ENCODE measurements around the gene GALK1. TPM values are rescaled to one million over a fixed set of nuclear protein-coding genes. Genes with fewer than 3 reads are reported as not detected.

GALK1 gene
- total RNA-seq, 1 experiment from 2014 or later = 23.9 TPM

GRCh38 chr17:75740215-75740614 is 24.8 kb downstream of the GALK1 start:
- Histone ChIP-seq H2AFZ (ENCODE audit: low read length) (no peak overlapping the region), H3K9ac (ENCODE audit: low read length) (no peak overlapping the region), H3K27me3 (ENCODE audit: low read length) (no peaks in the 10 kb centered on the region), H3K27ac (ENCODE audit: low read length) (no peak overlapping the region), H4K20me1 (ENCODE audit: insufficient read depth, low read depth, low read length) (no peaks in the 10 kb centered on the region), H3K4me3 (ENCODE audit: low read length) (no peak overlapping the region), H3K4me1 (ENCODE audit: low read length) (peaks cover 9% of the 10 kb centered on the region), H3K36me3 (ENCODE audit: insufficient read depth, low read length) (no peaks in the 10 kb centered on the region), H3K4me2 (ENCODE audit: low read depth, low read length, poor library complexity, severe bottlenecking) (no peak overlapping the region), H3K79me2 (ENCODE audit: low read length) (no peaks in the 10 kb centered on the region), H3K9me2 (replicated peaks; ENCODE audit: insufficient read depth, low read length) (no peaks in the 10 kb centered on the region), H3K9me3 (ENCODE audit: low read length) (no peaks in the 10 kb centered on the region)
- DNase-seq = no peak

DNA sequence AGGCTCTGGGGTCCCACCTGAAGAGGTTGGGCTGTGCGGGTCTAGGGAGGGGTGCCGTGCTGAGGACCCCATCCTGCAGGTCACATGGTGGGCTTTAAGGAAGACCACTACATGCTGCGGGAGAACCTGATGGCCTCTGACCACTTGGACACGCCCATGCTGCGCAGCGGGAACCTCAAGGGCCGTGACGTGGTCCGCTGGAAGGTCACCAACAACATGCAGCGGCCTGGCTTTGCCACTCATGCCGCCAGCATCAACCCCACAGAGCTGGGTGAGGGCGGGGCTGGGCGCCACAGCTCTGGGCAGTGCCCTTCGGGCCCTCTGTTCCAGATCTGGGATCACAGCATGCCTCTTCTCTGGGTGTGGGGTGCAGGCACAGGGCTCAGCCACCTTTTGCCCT is 25.2 kb downstream of the GALK1 start:
- Histone ChIP-seq H4K20me1 (ENCODE audit: insufficient read depth, low read depth, low read length) (no peaks in the 10 kb centered on the region), H3K79me2 (ENCODE audit: low read length) (no peaks in the 10 kb centered on the region), H3K36me3 (ENCODE audit: insufficient read depth, low read length) (no peaks in the 10 kb centered on the region), H3K9ac (ENCODE audit: low read length) (no peak overlapping the region), H3K4me3 (ENCODE audit: low read length) (no peak overlapping the region), H3K9me2 (replicated peaks; ENCODE audit: insufficient read depth, low read length) (no peaks in the 10 kb centered on the region), H3K9me3 (ENCODE audit: low read length) (no peaks in the 10 kb centered on the region), H2AFZ (ENCODE audit: low read length) (no peak overlapping the region), H3K27me3 (ENCODE audit: low read length) (no peaks in the 10 kb centered on the region), H3K4me2 (ENCODE audit: low read depth, low read length, poor library complexity, severe bottlenecking) (no peak overlapping the region), H3K4me1 (ENCODE audit: low read length) (peaks cover 11% of the 10 kb centered on the region), H3K27ac (ENCODE audit: low read length) (no peak overlapping the region)
- DNase-seq = no peak

GRCh38 chr17:75739174-75739573 is 25.8 kb downstream of the GALK1 start:
- Histone ChIP-seq H3K27ac (ENCODE audit: low read length) (no peak overlapping the region), H3K36me3 (ENCODE audit: insufficient read depth, low read length) (no peaks in the 10 kb centered on the region), H2AFZ (ENCODE audit: low read length) (no peak overlapping the region), H3K27me3 (ENCODE audit: low read length) (no peaks in the 10 kb centered on the region), H3K4me3 (ENCODE audit: low read length) (no peak overlapping the region), H4K20me1 (ENCODE audit: insufficient read depth, low read depth, low read length) (no peaks in the 10 kb centered on the region), H3K4me2 (ENCODE audit: low read depth, low read length, poor library complexity, severe bottlenecking) (no peak overlapping the region), H3K79me2 (ENCODE audit: low read length) (no peaks in the 10 kb centered on the region), H3K9me3 (ENCODE audit: low read length) (no peaks in the 10 kb centered on the region), H3K9ac (ENCODE audit: low read length) (no peak overlapping the region), H3K4me1 (ENCODE audit: low read length) (peaks cover 16% of the 10 kb centered on the region), H3K9me2 (replicated peaks; ENCODE audit: insufficient read depth, low read length) (no peaks in the 10 kb centered on the region)
- DNase-seq = no peak

DNA sequence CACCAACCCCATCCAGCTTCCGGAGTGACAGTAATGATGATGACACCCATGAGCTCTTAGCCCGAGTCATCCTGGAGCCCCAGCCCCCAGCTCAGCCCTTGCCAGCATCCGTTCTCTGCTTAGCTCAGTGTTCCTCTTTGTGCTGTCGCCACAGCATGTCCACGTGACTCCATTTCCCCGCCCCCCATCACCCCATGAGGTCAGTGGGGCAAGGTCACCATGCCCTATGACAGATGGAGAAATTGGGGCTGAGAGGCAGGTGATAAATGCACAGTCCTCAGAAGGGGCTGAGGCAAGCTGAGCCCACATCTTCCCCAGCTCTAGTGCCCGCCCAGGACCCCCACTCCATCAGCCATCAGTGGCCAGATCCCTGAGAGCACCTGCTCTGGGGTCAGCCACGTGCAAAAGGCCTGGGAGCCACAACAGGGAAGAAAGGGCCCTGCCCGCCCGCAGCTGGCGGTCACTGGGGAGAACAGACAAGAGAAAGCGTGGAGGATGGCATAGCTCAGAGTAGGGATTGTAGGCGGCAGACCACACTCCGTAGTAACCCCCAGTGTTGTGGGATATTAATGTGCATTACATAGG is 26.7 kb downstream of the GALK1 start:
- Histone ChIP-seq H4K20me1 (ENCODE audit: insufficient read depth, low read depth, low read length) (no peaks in the 10 kb centered on the region), H3K4me1 (ENCODE audit: low read length) (peaks cover 16% of the 10 kb centered on the region), H2AFZ (ENCODE audit: low read length) (peak overlapping the region; percentile 58; the same call in 1 of the 2 replicates), H3K36me3 (ENCODE audit: insufficient read depth, low read length) (no peaks in the 10 kb centered on the region), H3K27me3 (ENCODE audit: low read length) (no peaks in the 10 kb centered on the region), H3K4me3 (ENCODE audit: low read length) (no peak overlapping the region), H3K79me2 (ENCODE audit: low read length) (no peaks in the 10 kb centered on the region), H3K9ac (ENCODE audit: low read length) (0 out of 2 replicates have a peak overlapping the region, but pooled peaks have one; percentile 9), H3K9me2 (replicated peaks; ENCODE audit: insufficient read depth, low read length) (no peaks in the 10 kb centered on the region), H3K9me3 (ENCODE audit: low read length) (no peaks in the 10 kb centered on the region), H3K27ac (ENCODE audit: low read length) (no peak overlapping the region), H3K4me2 (ENCODE audit: low read depth, low read length, poor library complexity, severe bottlenecking) (peak overlapping the region; percentile 31)
- DNase-seq = peak; percentile 70

DNA sequence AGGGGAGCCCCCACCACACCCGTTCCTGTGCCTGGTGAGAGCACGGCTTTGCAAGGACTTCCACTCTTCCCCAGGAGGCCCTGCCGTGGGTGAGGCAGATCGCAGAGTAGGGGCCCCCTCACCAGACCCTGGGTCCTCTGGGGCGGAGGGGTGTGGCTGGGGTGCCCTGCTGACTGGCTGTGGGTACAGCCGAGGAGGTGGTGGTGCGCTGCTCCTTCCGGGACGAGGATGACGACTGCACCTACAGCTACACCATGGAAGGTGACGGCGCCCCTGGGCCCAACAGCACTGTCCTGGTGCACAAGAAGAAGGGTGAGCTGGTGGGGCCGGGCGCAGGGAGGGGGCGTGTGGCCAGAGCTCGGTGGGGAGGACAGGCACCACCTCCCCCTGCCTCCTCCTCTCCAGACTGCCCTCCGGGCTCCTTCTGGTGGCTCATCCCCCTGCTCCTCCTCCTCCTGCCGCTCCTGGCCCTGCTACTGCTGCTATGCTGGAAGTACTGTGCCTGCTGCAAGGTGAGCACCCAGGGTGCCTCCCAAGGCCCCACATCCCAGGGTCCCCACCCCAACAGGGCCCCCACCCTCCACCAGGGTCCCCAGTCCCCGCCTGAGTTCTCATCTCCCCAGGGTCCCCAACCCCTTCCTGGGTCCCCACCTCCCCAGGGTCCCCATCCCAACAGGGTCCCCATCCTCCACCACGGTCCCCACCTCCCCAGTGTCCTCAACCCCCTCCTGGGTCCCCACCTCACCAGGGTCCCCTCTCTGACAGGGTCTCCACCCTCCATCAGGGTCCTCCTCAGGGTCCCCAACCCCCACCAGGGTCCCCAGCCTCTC is 27.6 kb downstream of the GALK1 start:
- Histone ChIP-seq H3K4me2 (ENCODE audit: low read depth, low read length, poor library complexity, severe bottlenecking) (peak overlapping the region; percentile 31), H3K9ac (ENCODE audit: low read length) (0 out of 2 replicates have a peak overlapping the region, but pooled peaks have one; percentile 9)

GRCh38 chr17:75736173-75736835 is 28.7 kb downstream of the GALK1 start:
- Histone ChIP-seq H3K36me3 (ENCODE audit: insufficient read depth, low read length) (no peaks in the 10 kb centered on the region), H2AFZ (ENCODE audit: low read length) (no peak overlapping the region), H3K27ac (ENCODE audit: low read length) (no peak overlapping the region), H3K9me3 (ENCODE audit: low read length) (no peaks in the 10 kb centered on the region), H3K79me2 (ENCODE audit: low read length) (no peaks in the 10 kb centered on the region), H3K9me2 (replicated peaks; ENCODE audit: insufficient read depth, low read length) (no peaks in the 10 kb centered on the region), H4K20me1 (ENCODE audit: insufficient read depth, low read depth, low read length) (no peaks in the 10 kb centered on the region), H3K4me3 (ENCODE audit: low read length) (no peak overlapping the region), H3K27me3 (ENCODE audit: low read length) (no peaks in the 10 kb centered on the region), H3K4me2 (ENCODE audit: low read depth, low read length, poor library complexity, severe bottlenecking) (no peak overlapping the region), H3K9ac (ENCODE audit: low read length) (no peak overlapping the region), H3K4me1 (ENCODE audit: low read length) (peaks cover 16% of the 10 kb centered on the region)
- no peak for DNase-seq

More for the DNA sequence above, 27.6 kb downstream of the GALK1 start:
- Histone ChIP-seq H3K79me2 (ENCODE audit: low read length) (no peaks in the 10 kb centered on the region), H2AFZ (ENCODE audit: low read length) (0 out of 2 replicates have a peak overlapping the region, but pooled peaks have one; percentile 58), H4K20me1 (ENCODE audit: insufficient read depth, low read depth, low read length) (no peaks in the 10 kb centered on the region), H3K4me3 (ENCODE audit: low read length) (no peak overlapping the region), H3K36me3 (ENCODE audit: insufficient read depth, low read length) (no peaks in the 10 kb centered on the region), H3K9me3 (ENCODE audit: low read length) (no peaks in the 10 kb centered on the region), H3K27me3 (ENCODE audit: low read length) (no peaks in the 10 kb centered on the region), H3K27ac (ENCODE audit: low read length) (no peak overlapping the region), H3K4me1 (ENCODE audit: low read length) (peaks cover 16% of the 10 kb centered on the region), H3K9me2 (replicated peaks; ENCODE audit: insufficient read depth, low read length) (no peaks in the 10 kb centered on the region)
- DNase-seq = no peak

- no peaks in the 10 kb centered on the region for H3K36me3 ChIP-seq (ENCODE audit: insufficient read depth, low read length)
- no peaks in the 10 kb centered on the region for H3K9me3 ChIP-seq (ENCODE audit: low read length)
- peak overlapping the region; percentile 33; the same call in 1 of the 2 replicates for H2AFZ ChIP-seq (ENCODE audit: low read length)
- no peaks in the 10 kb centered on the region for H4K20me1 ChIP-seq (ENCODE audit: insufficient read depth, low read depth, low read length)
- H3K9ac ChIP-seq (ENCODE audit: low read length) = 0 out of 2 replicates have a peak overlapping the region, but pooled peaks have one; percentile 1
- H3K27ac ChIP-seq (ENCODE audit: low read length) = no peak overlapping the region
- H3K4me1 ChIP-seq (ENCODE audit: low read length) = peaks cover 16% of the 10 kb centered on the region
- H3K9me2 ChIP-seq (replicated peaks; ENCODE audit: insufficient read depth, low read length) = no peaks in the 10 kb centered on the region
- H3K27me3 ChIP-seq (ENCODE audit: low read length) = no peaks in the 10 kb centered on the region
- H3K79me2 ChIP-seq (ENCODE audit: low read length) = no peaks in the 10 kb centered on the region
- peak overlapping the region; percentile 20; the same call in 1 of the 2 replicates for H3K4me3 ChIP-seq (ENCODE audit: low read length)
- peak overlapping the region; percentile 52 for H3K4me2 ChIP-seq (ENCODE audit: low read depth, low read length, poor library complexity, severe bottlenecking)
- no peak for DNase-seq
Observed at GRCh38 chr17:75734674-75735294, 30.2 kb downstream of the GALK1 start.

Data from Karpas-422 (cell line).